NCI-H446 (cell line): Measurements from ENCODE around the gene PTPN2.
"Not testable (repeated sequence)": the region's sequence is repeated elsewhere in the genome, so short reads cannot be mapped to it uniquely, and the experiment has no call there.

Experiments used
- DNase-seq, 2 experiments: peaks; one replicate each; lab custom pipeline; 2025; lab: John Stamatoyannopoulos, UW

PTPN2 gene

DNA sequence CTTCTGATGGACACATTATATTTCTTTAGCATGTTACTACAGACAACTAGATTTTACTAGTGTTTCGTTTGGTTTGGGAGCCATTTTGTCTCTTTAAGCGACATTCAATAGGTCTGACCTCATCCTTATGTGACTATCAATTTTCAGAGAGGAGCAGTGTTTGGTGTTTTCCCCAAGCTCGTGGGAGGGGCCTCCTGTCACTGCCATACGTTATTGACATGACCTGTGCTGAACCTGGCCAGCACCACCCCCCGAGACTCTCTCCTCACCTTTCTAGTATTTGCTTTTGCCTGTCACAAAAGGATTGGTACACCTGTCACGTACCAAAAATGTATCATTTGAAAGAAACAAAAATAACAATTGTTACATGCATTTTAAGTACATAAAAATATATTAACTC, 111.9 kb downstream of the PTPN2 start:
- DNase-seq: no peak

DNA sequence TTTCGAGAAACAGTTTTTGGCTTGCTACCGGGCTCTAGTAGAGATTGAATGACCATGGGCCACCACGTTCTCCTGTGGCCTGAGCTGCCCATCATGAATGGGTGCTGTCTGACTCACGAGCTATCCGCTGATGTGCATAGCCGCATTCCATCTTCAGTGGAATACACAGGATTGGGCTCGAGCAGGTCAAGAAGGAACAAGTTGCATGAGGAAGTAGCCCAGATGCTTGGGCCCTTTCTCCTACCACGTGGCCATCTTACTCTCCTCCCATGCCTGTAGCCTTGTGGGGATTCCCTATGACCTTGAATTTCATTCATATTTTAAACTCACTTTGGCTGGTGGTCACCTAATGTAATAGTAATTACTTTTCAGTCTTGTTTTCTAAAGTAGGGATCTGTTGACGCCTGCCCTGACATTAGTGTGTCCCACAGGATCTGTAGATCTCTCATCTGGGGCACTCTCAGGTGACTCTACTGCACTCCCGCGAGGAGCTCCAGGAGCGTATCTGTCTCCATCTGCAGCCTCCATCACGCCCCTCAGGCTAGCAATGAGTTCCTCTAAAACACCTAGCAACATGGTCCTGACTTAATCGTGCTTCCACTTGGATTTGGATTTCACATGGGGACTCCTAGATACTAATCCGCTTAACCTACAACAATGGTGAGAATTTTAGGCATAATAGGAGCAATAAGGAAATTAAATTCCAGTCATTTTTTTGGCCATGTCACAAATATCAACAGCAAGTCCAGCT, 113.4 kb downstream of the PTPN2 start:
- no peak for DNase-seq

DNA sequence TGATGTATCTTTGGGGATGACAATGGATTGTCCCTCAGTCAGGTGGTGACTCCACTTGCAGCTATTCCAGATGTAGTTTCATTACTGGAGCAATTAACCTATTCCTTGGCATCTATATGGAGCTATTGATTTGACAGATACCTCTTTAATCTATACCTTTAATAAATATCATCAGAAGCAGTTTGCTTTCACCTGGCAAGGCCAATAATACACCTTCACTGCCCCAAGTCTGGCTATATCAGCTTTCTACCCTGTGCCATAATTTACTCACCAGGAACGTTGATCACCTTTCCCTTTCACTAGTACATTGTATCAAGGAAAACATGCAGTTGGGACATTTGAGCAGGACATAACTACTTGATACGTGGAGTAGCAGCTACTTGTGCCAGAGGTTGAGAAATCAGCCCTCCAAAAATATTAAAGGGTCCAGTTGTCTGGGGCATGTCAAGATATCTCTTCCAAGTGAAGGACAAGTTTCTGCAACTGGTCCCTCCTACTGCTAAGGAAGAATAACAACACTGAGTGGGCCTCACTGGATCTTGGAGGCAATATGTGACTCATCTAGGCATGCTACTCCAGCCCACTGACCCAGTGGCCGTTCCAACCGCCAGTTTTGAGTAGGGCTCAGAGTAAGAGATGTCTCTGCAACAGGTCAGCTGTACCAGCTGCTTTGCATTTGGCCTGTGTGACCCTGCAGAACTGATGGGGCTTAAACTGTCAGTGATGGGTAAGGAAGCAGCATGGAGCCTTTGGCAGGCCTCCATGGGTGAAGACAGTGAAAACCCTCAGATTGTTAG, 114.2 kb downstream of the PTPN2 start:
- DNase-seq: no peak

DNA sequence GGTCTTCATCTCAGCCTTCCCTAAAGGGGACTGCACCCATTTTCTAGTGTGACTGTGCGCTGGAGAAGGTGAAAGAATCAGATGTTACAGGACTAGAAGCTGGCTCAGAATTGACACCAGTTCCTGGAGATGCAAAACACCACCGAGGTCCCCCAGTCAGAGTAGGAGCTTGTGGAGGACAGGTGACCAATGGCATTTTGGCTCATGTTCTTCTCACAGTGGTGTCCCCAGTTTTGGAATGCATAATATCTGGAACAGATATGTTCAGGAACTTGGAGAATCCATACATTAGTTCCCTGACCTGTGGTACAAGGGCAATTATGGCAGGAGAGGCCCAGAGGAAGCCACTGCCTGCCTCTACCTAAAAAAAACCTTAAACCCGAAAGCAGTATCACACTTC, 114.9 kb downstream of the PTPN2 start:
- DNase-seq: no peak

DNA sequence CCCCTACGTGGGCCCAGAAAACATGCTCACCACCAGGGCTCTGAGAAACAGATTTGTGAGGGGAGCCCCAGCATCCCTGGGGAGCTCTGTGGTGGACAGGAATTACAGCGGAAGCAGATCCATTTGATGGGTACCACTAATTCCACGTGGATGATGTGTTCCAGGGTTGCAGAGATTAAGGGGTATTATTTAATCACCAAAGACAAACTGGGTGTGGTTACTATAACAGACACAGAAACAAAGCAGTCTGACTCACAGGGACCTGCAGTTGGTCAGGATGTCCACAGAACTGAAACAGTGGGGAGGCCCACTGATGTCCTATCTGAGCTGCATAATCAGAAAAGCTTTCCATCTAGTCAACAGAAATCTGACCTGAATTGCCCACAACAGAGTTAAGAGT, 115.4 kb downstream of the PTPN2 start:
- no peak for DNase-seq

DNA sequence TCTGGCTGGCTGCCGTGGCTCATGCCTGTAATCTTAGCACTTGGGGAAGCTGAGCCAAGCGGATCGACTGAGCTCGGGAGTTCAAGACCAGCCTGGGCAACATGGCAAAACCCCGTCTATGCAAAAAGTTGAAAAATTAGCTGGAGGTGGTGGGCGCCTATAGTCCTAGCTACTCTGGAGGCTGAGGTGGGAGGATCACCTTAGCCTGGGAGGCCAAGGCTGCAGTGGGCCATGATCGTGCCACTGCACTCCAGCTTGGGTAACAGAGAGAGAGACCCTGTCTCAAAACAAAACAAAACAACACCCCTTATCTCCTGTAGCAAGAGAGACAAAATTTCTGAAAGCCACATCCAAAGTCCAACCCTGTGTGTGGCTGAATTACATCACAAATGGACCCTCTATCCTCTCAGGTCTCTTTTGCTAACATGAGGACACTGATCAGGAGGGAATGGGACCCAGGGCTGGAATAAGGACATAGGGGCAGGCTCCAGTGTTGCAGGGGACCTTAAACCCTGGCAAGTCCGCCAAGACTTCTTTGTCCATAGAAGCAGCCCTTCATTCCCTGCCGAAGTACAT, 116.4 kb downstream of the PTPN2 start:
- DNase-seq: no peak

DNA sequence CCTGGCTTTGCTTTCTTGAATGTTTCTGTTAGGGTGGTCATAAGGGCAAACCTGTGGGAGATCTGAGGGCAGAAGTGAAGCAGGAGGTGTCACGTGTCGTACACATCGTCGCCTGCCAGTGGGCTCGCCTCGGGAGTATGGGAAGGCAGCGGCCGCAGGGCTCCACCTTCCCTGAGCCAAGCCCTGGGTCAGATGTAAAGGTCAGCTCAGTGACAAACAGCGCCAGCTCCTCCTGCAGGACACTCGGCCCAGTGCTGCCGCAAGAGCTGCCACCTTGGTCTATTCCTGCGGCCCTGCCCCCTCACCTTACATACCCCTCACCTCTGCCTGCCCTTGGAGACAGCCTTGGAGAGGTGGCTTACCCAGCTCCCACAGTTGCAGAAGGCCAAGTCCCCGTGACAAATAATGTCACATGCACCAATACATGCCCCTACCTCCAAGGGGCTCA, 117.0 kb downstream of the PTPN2 start:
- DNase-seq: no peak

DNA sequence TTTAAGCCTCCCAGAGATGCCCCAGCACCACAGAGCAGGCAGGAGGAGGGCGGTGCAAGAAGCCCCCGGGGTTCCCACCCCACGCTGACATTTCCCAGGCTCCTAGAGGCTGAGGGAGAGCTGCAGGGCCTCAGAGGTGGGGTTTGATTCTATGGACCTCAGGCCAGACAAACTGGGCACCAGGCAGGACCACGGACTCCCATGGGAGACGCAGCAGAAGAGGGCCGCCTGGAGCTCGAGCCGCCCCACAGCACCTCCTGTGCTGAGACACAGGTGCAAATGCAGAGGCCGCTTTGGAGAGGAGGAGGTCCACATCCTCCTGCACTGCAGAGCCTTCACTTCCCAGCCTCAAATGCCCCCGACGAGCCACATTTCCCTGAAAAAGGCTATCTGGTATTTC, 118.5 kb downstream of the PTPN2 start:
- DNase-seq: no peak

DNA sequence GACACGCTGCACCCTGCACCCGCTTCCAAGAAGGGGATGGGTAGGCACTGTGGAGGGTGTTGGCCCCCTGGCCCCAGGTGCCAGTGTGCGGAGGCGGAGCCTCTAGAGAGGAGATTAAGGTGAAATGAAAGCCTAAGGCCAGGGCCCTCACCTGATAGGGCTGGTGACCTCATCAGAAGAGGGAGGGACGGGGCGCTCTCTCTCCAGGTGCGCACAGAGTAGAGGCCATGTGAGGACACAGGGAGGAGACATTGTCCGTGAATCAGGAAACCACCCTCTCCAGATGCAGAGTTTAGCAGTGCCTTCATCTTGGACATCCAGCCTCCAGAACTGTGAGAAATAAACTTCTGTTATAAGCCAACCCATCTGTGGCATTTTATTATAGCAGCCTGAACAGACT, 118.9 kb downstream of the PTPN2 start:
- DNase-seq: no peak

DNA sequence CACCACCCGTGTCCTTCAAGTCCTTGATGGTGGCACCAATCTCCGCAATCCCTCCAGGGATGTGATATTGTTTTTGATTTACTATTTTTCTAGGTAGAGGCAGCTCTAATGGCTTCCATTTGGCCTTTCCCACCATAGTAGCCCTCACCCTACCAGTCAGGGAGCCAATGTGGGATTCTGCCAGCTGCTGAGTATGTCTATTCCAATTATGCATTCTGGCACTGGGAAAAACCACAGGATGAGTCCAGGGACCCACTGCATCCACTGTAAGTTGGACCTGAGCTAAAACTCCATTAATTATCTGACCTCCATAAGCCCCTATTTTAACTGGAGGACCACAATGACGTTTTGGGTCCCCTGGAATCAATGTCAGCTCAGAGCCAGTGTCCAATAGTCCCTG, 125.5 kb downstream of the PTPN2 start:
- DNase-seq: not testable (repeated sequence)

DNA sequence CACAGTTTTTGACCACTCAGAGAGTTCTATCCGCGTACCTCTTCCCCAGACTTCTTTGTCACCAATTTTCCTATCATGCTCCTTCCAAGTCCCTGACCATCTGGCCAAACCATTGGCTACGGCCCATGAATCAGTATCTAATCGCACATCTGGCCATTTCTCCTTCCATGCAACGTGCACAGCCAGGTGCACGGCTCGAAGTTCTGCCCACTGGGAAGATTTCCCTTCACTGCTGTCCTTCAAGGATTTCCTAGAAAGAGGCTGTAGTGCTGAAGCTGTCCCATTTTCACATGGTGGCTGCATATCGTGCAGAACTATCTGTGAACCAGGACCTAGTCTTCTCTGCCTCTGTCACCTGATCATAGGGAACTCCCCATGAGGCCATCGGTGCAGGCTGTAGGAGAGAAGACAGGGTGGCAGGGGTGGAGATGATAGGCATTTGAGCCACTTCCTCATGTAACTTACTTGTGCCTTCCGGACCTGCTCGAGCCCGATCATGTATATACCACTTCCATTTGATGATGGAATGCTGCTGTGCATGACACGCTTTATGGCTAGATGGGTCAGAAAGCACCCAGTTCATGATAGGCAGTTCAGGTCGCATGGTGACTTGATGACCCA, 127.3 kb downstream of the PTPN2 start:
- DNase-seq: not testable (repeated sequence)

DNA sequence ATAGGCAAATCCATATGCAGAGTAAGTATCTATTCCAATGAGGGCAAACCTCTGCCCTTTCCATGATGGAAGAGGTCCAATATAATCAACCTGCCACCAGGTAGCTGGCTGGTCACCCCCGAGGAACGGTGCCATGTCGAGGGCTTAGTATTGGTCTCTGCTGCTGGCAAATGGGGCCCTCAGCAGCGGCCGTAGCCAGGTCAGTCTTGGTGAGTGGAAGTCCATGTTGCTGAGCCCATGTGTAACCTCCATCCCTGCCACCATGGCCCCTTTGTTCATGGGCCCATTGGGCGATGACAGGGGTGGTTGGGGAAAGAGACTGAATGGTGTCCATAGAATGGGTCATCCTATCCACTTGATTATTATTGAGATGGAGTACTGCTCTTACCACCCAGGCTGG, 128.4 kb downstream of the PTPN2 start:
- not testable (repeated sequence) for DNase-seq

DNA sequence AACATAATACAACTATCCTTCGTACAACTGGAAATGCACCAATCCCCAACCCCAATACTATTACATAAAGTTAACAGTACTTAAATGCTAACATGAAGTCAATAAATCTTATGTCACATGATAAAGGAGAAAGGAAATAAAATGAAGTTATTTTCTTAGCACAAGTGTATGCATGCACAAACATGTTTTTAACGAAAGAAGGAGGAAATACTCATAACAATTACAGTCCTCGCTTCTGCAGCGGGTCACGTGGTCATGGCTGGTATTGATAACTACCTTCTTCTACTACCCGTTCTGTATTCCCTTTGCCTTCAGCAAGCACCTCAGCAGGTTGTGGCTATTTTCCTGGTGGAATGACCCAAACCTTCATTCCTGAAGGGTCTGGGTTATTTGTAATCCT, 129.5 kb downstream of the PTPN2 start:
- no peak for DNase-seq

DNA sequence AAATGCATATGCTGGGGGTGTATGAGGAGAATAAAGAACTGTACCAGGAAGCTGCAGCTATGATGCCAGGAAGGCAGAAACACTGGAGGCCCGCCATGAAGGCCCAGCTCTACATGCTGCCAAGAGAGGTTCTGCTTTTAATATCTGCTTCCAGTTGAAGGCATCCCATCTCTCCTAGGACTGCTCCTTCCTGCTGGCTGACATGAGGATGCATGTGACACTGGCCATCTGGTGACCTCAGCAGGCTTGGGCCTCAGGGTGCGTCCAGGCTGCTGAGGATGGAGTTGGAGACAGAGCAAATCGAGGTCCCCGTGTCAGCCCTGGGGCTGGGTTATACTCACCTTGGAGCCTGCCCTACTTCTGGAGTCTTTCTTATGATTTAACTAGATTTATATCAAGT, 132.1 kb downstream of the PTPN2 start:
- no peak for DNase-seq

DNA sequence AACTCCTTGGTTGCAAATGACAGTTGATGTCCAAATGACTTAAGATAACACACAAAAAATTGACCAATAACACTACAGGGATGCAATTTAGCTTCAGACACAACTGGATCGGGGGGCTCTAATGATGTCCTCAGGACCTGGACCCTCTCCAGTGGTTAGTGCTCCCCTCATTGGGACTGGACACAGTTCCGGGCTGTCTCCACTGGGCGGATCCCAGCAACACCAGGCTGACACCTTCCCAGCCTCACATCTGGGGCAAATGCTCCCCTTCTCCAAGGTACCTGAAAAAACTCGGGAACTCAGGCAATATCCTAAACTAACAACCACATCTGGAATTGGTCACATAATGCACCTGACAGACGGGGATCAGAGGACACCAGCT, 132.5 kb downstream of the PTPN2 start:
- DNase-seq: no peak

DNA sequence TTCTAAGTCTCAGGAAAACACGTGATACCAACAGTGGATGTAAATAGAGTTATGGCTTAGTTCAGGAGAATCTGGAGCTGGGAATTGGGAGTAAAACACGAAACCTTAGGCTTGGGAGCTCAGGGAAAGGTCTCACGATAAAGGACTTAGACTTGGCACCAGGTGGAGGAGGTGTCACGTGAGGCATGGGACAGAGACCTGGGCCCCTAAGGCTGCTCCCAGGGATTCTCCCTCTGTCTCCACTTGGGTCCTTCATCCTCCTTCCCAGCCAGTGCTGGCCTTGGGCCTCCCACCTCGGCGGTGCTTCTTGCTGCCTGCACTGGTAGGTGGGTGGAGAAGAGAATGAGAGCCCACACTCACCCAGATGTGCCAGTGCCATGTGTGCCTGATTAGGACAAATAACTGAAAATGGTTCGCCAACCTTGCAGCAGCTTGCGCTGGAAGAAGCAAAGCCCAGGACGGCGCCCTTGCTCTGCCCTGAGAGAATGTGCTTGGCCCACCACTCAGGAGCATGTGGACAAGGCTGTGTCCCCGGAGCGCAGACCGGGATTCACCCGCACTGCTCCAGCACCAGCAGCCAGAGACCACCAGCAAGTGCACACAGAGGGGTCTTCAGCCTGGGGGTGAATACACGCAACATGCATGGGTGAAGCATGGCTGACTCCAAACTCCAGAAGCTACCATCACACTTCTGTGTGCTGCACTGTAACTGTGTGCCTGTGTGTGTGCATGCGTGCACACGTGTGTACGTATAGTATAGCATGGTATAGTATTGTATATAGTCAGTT, 133.1 kb downstream of the PTPN2 start:
- DNase-seq: no peak

DNA sequence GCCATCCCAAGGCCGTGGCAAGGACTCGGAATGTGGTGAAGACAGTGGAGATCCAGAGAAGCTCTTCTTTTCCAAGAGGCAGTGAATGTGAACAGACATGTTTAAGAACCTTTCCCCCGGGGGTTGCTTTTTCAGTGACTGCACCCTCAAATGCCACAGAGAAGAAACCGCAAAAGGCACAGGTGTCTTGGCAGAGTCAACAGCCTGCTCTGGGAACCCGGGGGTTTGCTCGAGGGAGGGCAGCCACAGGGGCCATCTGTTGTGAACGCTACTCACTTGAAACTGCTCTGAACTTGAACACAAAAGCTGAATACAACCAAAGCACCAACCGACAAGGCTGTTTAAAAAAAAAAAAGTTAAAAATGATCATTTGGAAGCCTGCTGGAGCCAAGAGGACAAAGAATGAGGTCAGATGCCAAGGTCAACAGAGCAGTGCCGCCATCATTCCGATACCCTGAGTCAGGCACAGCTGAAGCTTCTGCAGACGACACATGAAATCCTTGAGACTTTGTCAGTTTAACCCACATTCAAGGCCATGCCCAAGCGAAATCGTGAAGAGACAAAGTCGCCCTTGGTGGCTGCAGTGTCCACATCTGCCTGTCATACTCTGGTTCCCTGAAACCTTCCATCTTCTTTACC, 133.8 kb downstream of the PTPN2 start:
- peak in 1 of 2 experiments; percentile 13 for DNase-seq

DNA sequence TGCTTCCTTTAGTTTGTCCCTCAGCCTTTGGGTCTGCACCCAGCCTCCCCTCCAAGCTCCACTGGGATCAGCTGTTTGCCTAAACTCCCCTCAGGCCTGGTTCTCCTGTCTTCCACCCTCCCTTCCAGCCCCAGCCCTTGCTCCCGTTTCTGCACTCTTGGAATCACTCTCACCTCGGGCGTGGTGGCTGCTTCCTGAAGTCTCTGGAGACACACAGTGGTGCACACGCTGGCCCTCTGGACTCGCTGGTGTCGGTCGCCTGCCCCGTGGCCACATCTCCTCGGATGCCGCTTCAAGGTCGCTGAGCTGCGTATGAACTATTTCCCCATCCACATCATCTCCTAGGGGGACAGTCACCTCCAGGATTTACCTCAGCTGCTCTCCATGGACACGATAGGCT, 134.9 kb downstream of the PTPN2 start:
- DNase-seq: no peak

DNA sequence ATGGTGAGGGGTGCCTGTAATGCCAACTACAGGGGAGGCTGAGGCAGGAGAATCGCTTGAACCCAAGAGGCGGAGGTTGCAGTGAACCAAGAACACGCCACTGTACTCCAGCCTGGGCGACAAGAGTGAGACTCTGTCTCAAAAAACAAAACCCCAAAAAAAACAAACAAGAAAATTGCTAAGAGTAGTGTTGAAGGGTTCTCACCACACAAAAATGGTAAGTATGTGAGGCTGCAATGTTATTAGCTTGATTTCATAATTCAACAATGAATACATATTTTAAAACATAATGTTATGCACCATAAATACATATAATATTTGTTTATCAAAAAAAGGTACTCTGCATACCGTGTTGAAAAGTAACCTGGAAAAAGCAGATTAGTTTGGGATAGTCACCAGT, 135.4 kb downstream of the PTPN2 start:
- no peak for DNase-seq

DNA sequence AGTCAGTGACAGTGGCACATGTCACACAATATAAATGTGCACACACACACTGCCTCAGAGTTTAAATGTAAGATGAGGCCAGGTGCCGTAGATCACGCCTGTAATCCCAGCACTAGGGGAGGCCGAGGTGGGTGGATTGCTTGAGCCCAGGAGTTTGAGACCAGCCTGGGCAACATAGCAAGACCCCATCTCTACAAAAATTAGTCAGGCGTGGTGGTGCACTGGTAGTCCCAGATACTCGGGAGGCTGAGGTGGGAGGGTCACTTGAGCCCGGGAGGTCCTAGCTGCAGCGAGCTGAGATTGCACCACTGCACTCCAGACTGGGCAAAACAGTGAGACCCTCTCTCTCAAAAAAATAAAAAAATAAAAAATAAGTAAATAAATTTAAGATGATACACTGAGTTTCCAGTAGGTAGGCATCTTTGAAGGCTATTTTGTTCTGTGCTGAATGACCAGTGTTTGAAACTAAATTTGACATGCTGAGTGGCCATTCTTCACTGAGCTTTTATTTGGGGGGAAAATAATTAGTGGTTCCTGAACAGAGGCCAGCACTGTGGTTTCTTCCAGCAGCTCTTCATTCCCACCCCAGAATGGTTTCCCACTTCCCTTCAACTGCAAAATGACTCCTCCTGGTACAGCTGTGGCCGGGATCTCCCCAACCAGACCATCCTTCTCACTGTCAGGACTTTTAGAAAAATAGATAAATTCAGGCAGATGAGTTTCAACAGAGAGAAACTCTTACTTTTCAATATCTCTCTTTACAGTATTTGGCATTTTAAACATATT, 136.3 kb downstream of the PTPN2 start:
- no peak for DNase-seq
